Measurements from ENCODE around the gene SMAD1. TPM values are rescaled to one million over a fixed set of nuclear protein-coding genes. Genes with fewer than 3 reads are reported as not detected.

Gene SMAD1
- polyA plus RNA-seq, 1 of the 3 experiments (the other 2 are of a cell fraction) = 46.0 TPM

- no peak for DNase-seq
- ChIA-PET POLR2A (interaction anchor here (0.9 kb wide), 1 partner anchor 72 kb away, joined by 4 read pairs; the partner anchor contains the start of gene SMAD1), CTCF (interaction anchor here (1.5 to 2.0 kb wide), 3 partner anchors 11 to 56 kb away, joined by 5 to 7 read pairs (median 6); no protein-coding TSS in a partner anchor)
- no peaks in the 10 kb centered on the region for H3K27me3 ChIP-seq (ENCODE audit: insufficient read depth)
- H2AFZ ChIP-seq (ENCODE audit: low read depth) = no peak overlapping the region
- H3K9ac ChIP-seq = no peak overlapping the region
- H3K79me2 ChIP-seq (ENCODE audit: insufficient read depth) = no peaks in the 10 kb centered on the region; the same call in 1 of the 2 replicates
- H4K20me1 ChIP-seq (ENCODE audit: insufficient read depth) = no peaks in the 10 kb centered on the region
- WGBS (ENCODE audit: low lambda C conversion rate) = 96% methylated on average over 4 of the region's 4 CpGs
- H3K4me1 ChIP-seq (ENCODE audit: control insufficient read depth in 1 of 2, insufficient read depth in 2 of 2, low read depth in 1 of 2, low read length in 1 of 2) = peaks cover 0 to 4% of the 10 kb centered on the region in 2 experiments; a peak in 1 of 4 replicates
- H3K4me3 ChIP-seq (ENCODE audit: low read depth in 2 of 2, low read length in 1 of 2) = no peak overlapping the region
- peaks cover 24 to 38% of the 10 kb centered on the region in 2 experiments for H3K36me3 ChIP-seq (replicated peaks in 1 of 2; ENCODE audit: control insufficient read depth in 1 of 2, insufficient read depth in 2 of 2, low read length in 1 of 2)
- H3K9me2 ChIP-seq = no peaks in the 10 kb centered on the region
- peaks cover 7% of the 10 kb centered on the region for H3F3A ChIP-seq (replicated peaks; ENCODE audit: insufficient read depth)
- no peak for TF ChIP-seq NFIC (IDR thresholded peaks at IDR 0.05; ENCODE audit: borderline replicate concordance)
- no peak for TF ChIP-seq ELF1 (IDR thresholded peaks at IDR 0.05)
- TF ChIP-seq RXRA (IDR thresholded peaks at IDR 0.05; ENCODE audit: borderline replicate concordance, low read depth) = no peak
- no peak for TF ChIP-seq MEF2A (IDR thresholded peaks at IDR 0.05; ENCODE audit: borderline replicate concordance, low read depth)
- no peak for TF ChIP-seq MXI1 (IDR thresholded peaks at IDR 0.05; ENCODE audit: low read depth, low read length)
- TF ChIP-seq TCF12 (IDR thresholded peaks at IDR 0.05) = no peak
- TF ChIP-seq EP300 (IDR thresholded peaks at IDR 0.05; ENCODE audit: borderline replicate concordance in 1 of 2, low read depth in 1 of 2, low read length in 1 of 2) = no peak
- no peak for TF ChIP-seq YY1 (IDR thresholded peaks at IDR 0.05; ENCODE audit: low read depth)
- TF ChIP-seq REST (IDR thresholded peaks at IDR 0.05; ENCODE audit: low read depth, low read length) = no peak
- no peak for TF ChIP-seq FOXJ3 (CRISPR knock-in tag; IDR thresholded peaks at IDR 0.05)
- H3K4me2 ChIP-seq = no peak overlapping the region
- no peaks in the 10 kb centered on the region for H3K9me3 ChIP-seq
- H3K27ac ChIP-seq (ENCODE audit: low read depth in 2 of 2, low read length in 1 of 2) = no peak overlapping the region
These were observed 71.7 kb downstream of the SMAD1 start for GRCh38 chr4:145553375-145553774.

- Histone ChIP-seq H3K9ac (no peak overlapping the region), H3K4me1 (ENCODE audit: control insufficient read depth in 1 of 2, insufficient read depth in 2 of 2, low read depth in 1 of 2, low read length in 1 of 2) (peaks cover 0 to 4% of the 10 kb centered on the region in 2 experiments; a peak in 1 of 4 replicates), H3F3A (replicated peaks; ENCODE audit: insufficient read depth) (peaks cover 7% of the 10 kb centered on the region), H3K4me3 (ENCODE audit: low read depth in 2 of 2, low read length in 1 of 2) (no peak overlapping the region), H3K27me3 (ENCODE audit: insufficient read depth) (no peaks in the 10 kb centered on the region), H3K9me3 (no peaks in the 10 kb centered on the region), H3K4me2 (no peak overlapping the region), H3K36me3 (replicated peaks in 1 of 2; ENCODE audit: control insufficient read depth in 1 of 2, insufficient read depth in 2 of 2, low read length in 1 of 2) (peaks cover 34 to 36% of the 10 kb centered on the region in 2 experiments), H3K27ac (ENCODE audit: low read depth in 2 of 2, low read length in 1 of 2) (no peak overlapping the region), H4K20me1 (ENCODE audit: insufficient read depth) (no peaks in the 10 kb centered on the region), H3K9me2 (no peaks in the 10 kb centered on the region), H2AFZ (ENCODE audit: low read depth) (no peak overlapping the region), H3K79me2 (ENCODE audit: insufficient read depth) (no peaks in the 10 kb centered on the region; the same call in 1 of the 2 replicates)
- no peak for DNase-seq
- WGBS (ENCODE audit: low lambda C conversion rate) = 71% methylated on average over 1 of the region's 1 CpG
- ChIA-PET CTCF (interaction anchor here (0.9 to 1.5 kb wide), 3 partner anchors 15 to 321 kb away, joined by 3 to 6 read pairs (median 3); no protein-coding TSS in a partner anchor), POLR2A (no interaction called here)
- TF ChIP-seq MXI1 (IDR thresholded peaks at IDR 0.05; ENCODE audit: low read depth, low read length) = no peak
- TF ChIP-seq RFX5 (IDR thresholded peaks at IDR 0.05; ENCODE audit: low read length) = no peak
- TF ChIP-seq RXRA (IDR thresholded peaks at IDR 0.05; ENCODE audit: borderline replicate concordance, low read depth) = no peak
- no peak for TF ChIP-seq SIN3A (IDR thresholded peaks at IDR 0.05; ENCODE audit: borderline replicate concordance, low read depth, low read length)
- TF ChIP-seq MAX (IDR thresholded peaks at IDR 0.05; ENCODE audit: low read depth) = no peak
- TF ChIP-seq REST (IDR thresholded peaks at IDR 0.05; ENCODE audit: low read depth, low read length) = no peak
- no peak for TF ChIP-seq EZH2phosphoT487 (IDR thresholded peaks at IDR 0.05; ENCODE audit: borderline replicate concordance, low read depth)
- no peak for TF ChIP-seq TEAD4 (IDR thresholded peaks at IDR 0.05; ENCODE audit: borderline replicate concordance, insufficient read depth)
- no peak for TF ChIP-seq NRF1 (IDR thresholded peaks at IDR 0.05; ENCODE audit: low read depth, low read length)
- TF ChIP-seq USF2 (IDR thresholded peaks at IDR 0.05; ENCODE audit: borderline replicate concordance, low read depth, low read length) = no peak
- TF ChIP-seq MEF2A (IDR thresholded peaks at IDR 0.05; ENCODE audit: borderline replicate concordance, low read depth) = no peak
These were observed 73.0 kb downstream of the SMAD1 start for GRCh38 chr4:145554691-145555090.

Data from SK-N-SH (cell line).